Trophoblast cell (in vitro differentiated cells and primary cell): ENCODE data around the gene SERAC1.

Source experiments
- DNase-seq, 2 donors: peaks; one replicate each; pipeline ENCODE4 v3.0.0-alpha.2; 2016
- H2AFZ ChIP-seq: 2 replicates; pipeline ENCODE4 v1.6.1; 2013; ENCODE audit warnings: low read length, moderate library complexity, mild to moderate bottlenecking; ENCODE audit not compliant: insufficient read depth, poor library complexity
- H2AK5ac ChIP-seq: 2 replicates; pipeline ENCODE4 v1.6.1; 2013; ENCODE audit warnings: mild to moderate bottlenecking, low read length
- H2BK120ac ChIP-seq: 2 replicates; pipeline ENCODE4 v1.6.1; 2013; ENCODE audit warnings: low read length, mild to moderate bottlenecking, moderate library complexity; ENCODE audit not compliant: insufficient read depth, poor library complexity
- H2BK12ac ChIP-seq: 2 replicates; pipeline ENCODE4 v1.6.1; 2013; ENCODE audit warnings: mild to moderate bottlenecking, low read length, moderate library complexity
- H2BK5ac ChIP-seq: 2 replicates; pipeline ENCODE4 v1.6.1; 2013; ENCODE audit warnings: low read length, low read depth, moderate library complexity, mild to moderate bottlenecking; ENCODE audit not compliant: poor library complexity
- H3K14ac ChIP-seq: 2 replicates; pipeline ENCODE4 v1.6.1; 2013; ENCODE audit warnings: mild to moderate bottlenecking, low read length
- H3K18ac ChIP-seq: 2 replicates; pipeline ENCODE4 v1.6.1; 2013; ENCODE audit warnings: mild to moderate bottlenecking, low read length
- H3K23ac ChIP-seq: 2 replicates; pipeline ENCODE4 v1.6.1; 2013; ENCODE audit warnings: low read length
- H3K27ac ChIP-seq: 2 replicates; pipeline ENCODE4 v1.5.1; 2013; ENCODE audit warnings: low read depth, mild to moderate bottlenecking, inconsistent platforms, low read length, moderate library complexity
- H3K27me3 ChIP-seq: 2 replicates; pipeline ENCODE4 v1.6.1; 2013; ENCODE audit warnings: inconsistent platforms, mild to moderate bottlenecking, low read length, moderate library complexity; ENCODE audit not compliant: insufficient read depth
- H3K36me3 ChIP-seq, 2 experiments: 1 replicate in 1 of 2; 2 replicates in 1 of 2; pipeline ENCODE4 v1.6.1; 2013; ENCODE audit warnings: low read length in 2 of 2, mild to moderate bottlenecking in 2 of 2, moderate library complexity in 1 of 2; ENCODE audit not compliant: insufficient read depth in 2 of 2, control insufficient read depth in 1 of 2
- H3K4ac ChIP-seq: 2 replicates; pipeline ENCODE4 v1.6.1; 2013; ENCODE audit warnings: low read depth, mild to moderate bottlenecking, low read length, moderate library complexity
- H3K4me1 ChIP-seq, 2 experiments: 1 replicate in 1 of 2; 2 replicates in 1 of 2; pipeline ENCODE4 v1.6.1; 2013; ENCODE audit warnings: low read length in 2 of 2, mild to moderate bottlenecking in 2 of 2, moderate library complexity in 1 of 2; ENCODE audit not compliant: insufficient read depth in 2 of 2, control insufficient read depth in 1 of 2
- H3K4me2 ChIP-seq: 2 replicates; pipeline ENCODE4 v1.6.1; 2013; ENCODE audit warnings: inconsistent platforms, mild to moderate bottlenecking, low read length, moderate library complexity
- H3K4me3 ChIP-seq: 2 replicates; pipeline ENCODE4 v1.5.1; 2013; ENCODE audit warnings: mild to moderate bottlenecking, low read depth, low read length, inconsistent platforms
- H3K79me1 ChIP-seq: one replicate; pipeline ENCODE4 v1.6.1; 2013; ENCODE audit warnings: low read length
- H3K79me2 ChIP-seq: 2 replicates; pipeline ENCODE4 v1.6.1; 2013; ENCODE audit warnings: low read length, mild to moderate bottlenecking; ENCODE audit not compliant: control insufficient read depth, insufficient read depth, poor library complexity
- H3K9ac ChIP-seq: 2 replicates; pipeline ENCODE4 v1.6.1; 2013; ENCODE audit warnings: mild to moderate bottlenecking, low read length
- H3K9me3 ChIP-seq: 2 replicates; pipeline ENCODE4 v1.6.1; 2013; ENCODE audit warnings: low read depth, mild to moderate bottlenecking, control low read depth, inconsistent platforms, low read length; ENCODE audit not compliant: insufficient read depth
- H4K12ac ChIP-seq: 2 replicates; pipeline ENCODE4 v1.6.1; 2013; ENCODE audit warnings: low read depth, mild to moderate bottlenecking, low read length, moderate library complexity
- H4K8ac ChIP-seq: 2 replicates; pipeline ENCODE4 v1.6.1; 2013; ENCODE audit warnings: low read depth, mild to moderate bottlenecking, low read length, moderate library complexity
- H4K91ac ChIP-seq: one replicate; pipeline ENCODE4 v1.6.1; 2013; ENCODE audit warnings: low read depth, mild to moderate bottlenecking, low read length, moderate library complexity
- WGBS: extraction: QIAGEN DNeasy Blood & Tissue Kit; methylation state at CpG from one replicate; pipeline ENCODE4 v1.1.7; 2013; ENCODE audit warnings: missing lambda C conversion rate; ENCODE audit not compliant: insufficient read length, insufficient coverage; ENCODE audit errors: extremely low coverage; 5-methylcytosine and 5-hydroxymethylcytosine counted together

SERAC1 gene

GRCh38 chr6:158081657-158081935 is 86.5 kb downstream of the SERAC1 start:
- H2AFZ ChIP-seq = no peak overlapping the region

DNA sequence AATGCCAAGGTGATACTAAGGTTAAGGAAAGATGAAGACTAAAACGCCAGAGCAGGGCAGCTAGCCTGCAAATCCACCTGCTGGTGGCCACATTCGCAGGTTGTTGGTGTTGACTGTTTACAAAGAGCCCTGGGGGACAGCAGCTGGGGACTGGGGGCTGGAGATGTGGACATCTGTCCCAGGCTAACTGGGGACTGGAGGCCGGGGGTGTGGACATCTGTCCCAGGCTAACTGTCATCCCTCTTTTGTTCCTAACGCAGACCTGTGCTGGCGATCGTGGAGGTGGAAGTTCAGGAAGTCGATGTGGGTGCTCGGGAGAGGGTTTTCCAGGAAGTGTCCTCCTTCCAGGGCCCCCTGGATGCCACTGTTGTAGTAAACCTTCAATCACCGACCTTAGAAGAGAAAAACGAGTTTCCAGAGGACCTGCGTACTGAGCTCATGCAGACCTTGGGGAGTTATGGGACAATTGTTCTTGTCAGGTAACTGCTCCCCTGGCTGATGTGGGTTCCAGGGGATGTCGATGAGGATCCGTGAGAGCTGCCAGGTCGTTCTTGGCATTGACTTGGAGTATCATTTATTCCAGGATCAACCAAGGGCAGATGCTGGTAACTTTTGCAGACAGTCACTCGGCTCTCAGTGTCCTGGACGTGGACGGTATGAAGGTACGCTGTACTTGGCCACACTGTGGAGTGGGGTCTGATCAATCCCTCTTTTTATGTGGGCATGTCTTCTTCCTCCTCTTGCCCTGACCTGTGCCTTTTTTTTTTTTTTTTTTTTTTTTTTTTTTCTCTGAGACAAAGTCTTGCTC is 87.0 kb downstream of the SERAC1 start:
- H3K9me3 ChIP-seq = no peaks in the 10 kb centered on the region

More at GRCh38 chr6:158081657-158081935, 86.5 kb downstream of the SERAC1 start:
- Histone ChIP-seq H3K79me1 (no peaks in the 10 kb centered on the region), H3K79me2 (no peaks in the 10 kb centered on the region), H2BK120ac (no peak overlapping the region), H3K14ac (no peak overlapping the region), H2AK5ac (no peak overlapping the region), H3K36me3 (peaks cover 55 to 60% of the 10 kb centered on the region in 2 experiments), H4K12ac (no peak overlapping the region), H3K23ac (no peak overlapping the region), H3K9me3 (no peaks in the 10 kb centered on the region), H4K8ac (no peak overlapping the region), H3K4ac (no peak overlapping the region), H3K27me3 (no peaks in the 10 kb centered on the region), H4K91ac (no peak overlapping the region), H3K9ac (no peak overlapping the region), H2BK12ac (no peak overlapping the region), H3K4me3 (no peak overlapping the region), H2BK5ac (no peak overlapping the region), H3K27ac (no peak overlapping the region), H3K4me2 (no peak overlapping the region), H3K4me1 (no peaks in the 10 kb centered on the region), H3K18ac (no peak overlapping the region)
- peak in 1 of 2 donors; percentile 54 for DNase-seq
- WGBS = no CpG with 5 or more reads among the region's 6 CpGs

DNA sequence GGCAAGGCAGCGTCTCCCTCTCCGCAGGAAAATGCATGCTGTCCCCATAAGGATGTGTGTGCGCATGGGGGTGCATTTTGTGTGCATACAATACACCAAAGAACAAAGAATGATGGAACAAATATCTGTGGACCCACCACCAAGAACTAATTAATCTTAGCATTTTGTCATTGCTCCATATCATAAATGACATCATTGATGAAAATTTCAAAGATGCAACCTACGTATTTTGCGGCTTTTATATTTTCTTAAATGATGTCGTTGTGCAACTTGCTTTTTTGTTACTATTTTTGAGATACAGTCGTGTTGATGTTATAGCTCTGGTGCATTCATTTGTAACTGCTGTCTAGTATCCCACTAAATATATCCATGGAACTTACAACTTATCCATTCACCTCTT is 89.7 kb downstream of the SERAC1 start:
- peaks cover 39 to 50% of the 10 kb centered on the region in 2 experiments for H3K36me3 ChIP-seq
- H4K12ac ChIP-seq = no peak overlapping the region
- H2BK120ac ChIP-seq = no peak overlapping the region
- H2AFZ ChIP-seq = no peak overlapping the region
- no peaks in the 10 kb centered on the region for H3K79me2 ChIP-seq
- H3K27me3 ChIP-seq = no peaks in the 10 kb centered on the region
- H3K79me1 ChIP-seq = no peaks in the 10 kb centered on the region
- no peak overlapping the region for H3K23ac ChIP-seq
- no peak for DNase-seq
- H3K14ac ChIP-seq = no peak overlapping the region
- no peak overlapping the region for H2AK5ac ChIP-seq
- WGBS = no CpG with 5 or more reads among the region's 7 CpGs
- H2BK5ac ChIP-seq = no peak overlapping the region
- no peaks in the 10 kb centered on the region for H3K9me3 ChIP-seq
- H3K4me2 ChIP-seq = no peak overlapping the region
- no peaks in the 10 kb centered on the region for H3K4me1 ChIP-seq
- no peak overlapping the region for H3K18ac ChIP-seq
- no peak overlapping the region for H4K8ac ChIP-seq
- no peak overlapping the region for H4K91ac ChIP-seq
- H3K9ac ChIP-seq = no peak overlapping the region
- no peak overlapping the region for H3K27ac ChIP-seq
- H2BK12ac ChIP-seq = no peak overlapping the region
- H3K4ac ChIP-seq = no peak overlapping the region
- H3K4me3 ChIP-seq = no peak overlapping the region

More for the DNA sequence above, 87.0 kb downstream of the SERAC1 start:
- H2BK5ac ChIP-seq = no peak overlapping the region
- H3K23ac ChIP-seq = no peak overlapping the region
- DNase-seq = no peak
- no peaks in the 10 kb centered on the region for H3K79me1 ChIP-seq
- no peaks in the 10 kb centered on the region for H3K27me3 ChIP-seq
- H3K79me2 ChIP-seq = no peaks in the 10 kb centered on the region
- H4K12ac ChIP-seq = no peak overlapping the region
- H2AK5ac ChIP-seq = no peak overlapping the region
- H3K9ac ChIP-seq = no peak overlapping the region
- no peak overlapping the region for H2AFZ ChIP-seq
- no peak overlapping the region for H3K4ac ChIP-seq
- peaks cover 54 to 58% of the 10 kb centered on the region in 2 experiments for H3K36me3 ChIP-seq
- no peak overlapping the region for H3K14ac ChIP-seq
- no peak overlapping the region for H3K18ac ChIP-seq
- H2BK120ac ChIP-seq = no peak overlapping the region
- no peaks in the 10 kb centered on the region for H3K4me1 ChIP-seq
- no peak overlapping the region for H3K4me3 ChIP-seq
- H4K8ac ChIP-seq = no peak overlapping the region
- H2BK12ac ChIP-seq = no peak overlapping the region
- no peak overlapping the region for H3K27ac ChIP-seq
- WGBS = no CpG with 5 or more reads among the region's 18 CpGs
- no peak overlapping the region for H4K91ac ChIP-seq
- no peak overlapping the region for H3K4me2 ChIP-seq

GRCh38 chr6:158077676-158078075 is 90.4 kb downstream of the SERAC1 start:
- H2BK5ac ChIP-seq = no peak overlapping the region
- H3K4me2 ChIP-seq = no peak overlapping the region
- no peaks in the 10 kb centered on the region for H3K79me2 ChIP-seq
- H4K8ac ChIP-seq = no peak overlapping the region
- H3K9me3 ChIP-seq = no peaks in the 10 kb centered on the region
- no peak overlapping the region for H2AK5ac ChIP-seq
- no peak overlapping the region for H4K91ac ChIP-seq
- no peak overlapping the region for H2BK12ac ChIP-seq
- no peak overlapping the region for H3K4ac ChIP-seq
- no peaks in the 10 kb centered on the region for H3K4me1 ChIP-seq
- peaks cover 39 to 45% of the 10 kb centered on the region in 2 experiments for H3K36me3 ChIP-seq
- H3K23ac ChIP-seq = no peak overlapping the region
- no peak overlapping the region for H3K18ac ChIP-seq
- no peak for DNase-seq
- no peak overlapping the region for H3K27ac ChIP-seq
- H3K9ac ChIP-seq = no peak overlapping the region
- H3K14ac ChIP-seq = no peak overlapping the region
- no peak overlapping the region for H3K4me3 ChIP-seq
- no CpG with 5 or more reads among the region's 10 CpGs for WGBS
- H2BK120ac ChIP-seq = no peak overlapping the region
- H3K27me3 ChIP-seq = no peaks in the 10 kb centered on the region
- no peak overlapping the region for H2AFZ ChIP-seq
- H4K12ac ChIP-seq = no peak overlapping the region
- H3K79me1 ChIP-seq = no peaks in the 10 kb centered on the region
